ENCODE results near the gene DOC2B. TPM values are rescaled to one million over a fixed set of nuclear protein-coding genes. Genes with fewer than 3 reads are reported as not detected.

Gene DOC2B
- total and polyA plus RNA-seq, 2 of the 8 experiments (the other 6 are each of a cell fraction or from before 2014, with no cell fraction given) = 1.3 to 3.3 TPM

DNA sequence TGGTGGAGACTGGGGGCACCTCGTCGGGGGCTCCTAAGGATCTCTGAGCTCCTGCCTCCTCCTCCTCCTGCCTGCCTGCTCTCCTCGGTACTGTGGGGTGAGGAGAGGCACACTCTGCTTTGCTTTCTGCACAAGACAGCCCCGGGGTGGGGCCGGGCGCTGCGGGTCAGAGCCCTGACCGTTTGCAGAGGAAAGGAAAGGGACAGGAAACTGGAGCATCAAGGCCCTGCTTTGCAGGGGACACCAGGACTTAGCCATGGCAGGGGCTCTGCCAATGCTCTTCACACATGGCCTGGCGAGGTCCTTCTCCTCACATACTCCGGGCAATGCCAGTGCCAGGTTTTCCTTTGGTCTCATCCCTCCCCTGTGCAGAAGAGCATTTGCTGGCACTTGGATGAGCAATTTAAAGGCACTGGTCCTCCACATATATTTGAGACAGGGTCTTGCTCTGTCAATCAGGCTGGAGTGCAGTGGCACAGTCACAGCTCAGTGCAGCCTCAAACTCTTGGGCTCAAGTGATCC, 23.8 kb upstream of the DOC2B start (continued):
- no peak for TF ChIP-seq NRF1 (IDR thresholded peaks at IDR 0.05; ENCODE audit: low read depth, low read length)
- TF ChIP-seq JUN (IDR thresholded peaks at IDR 0.05; ENCODE audit: low read depth, low read length) = no peak

All from H1 (cell line).